NCI-H2196 (cell line): ENCODE measurements around the gene PAQR9.
"Not testable (repeated sequence)": the region's sequence is repeated elsewhere in the genome, so short reads cannot be mapped to it uniquely, and the experiment has no call there.

Experiments used
- DNase-seq: peaks from one replicate; lab custom pipeline; 2025; ENCODE audit not compliant: unreplicated experiment; lab: John Stamatoyannopoulos, UW

PAQR9 gene

GRCh38 chr3:142963516-142964448, at the start of gene PAQR9:
PAQR9 (minus strand) TSS chr3:142963674; CDS start chr3:142963336, 338 bp downstream.
- DNase-seq = peak; percentile 34

GRCh38 chr3:143011705-143012104, 48.2 kb upstream of the PAQR9 start:
- no peak for DNase-seq

- DNase-seq = no peak
Observed at GRCh38 chr3:143010024-143010423, 46.5 kb upstream of the PAQR9 start.

- no peak for DNase-seq
Observed at GRCh38 chr3:143004823-143005222, 41.3 kb upstream of the PAQR9 start.

GRCh38 chr3:143002727-143003126, 39.3 kb upstream of the PAQR9 start:
- no peak for DNase-seq

- no peak for DNase-seq
Observed at GRCh38 chr3:143002083-143002712, 38.7 kb upstream of the PAQR9 start.

- DNase-seq = peak; percentile 100
Observed at GRCh38 chr3:143001369-143002082, 38.1 kb upstream of the PAQR9 start, which contains the start of gene U2SURP. U2SURP (plus strand) TSS chr3:143001570; CDS start chr3:143001629, 59 bp downstream.

- DNase-seq = no peak
Observed at GRCh38 chr3:143001034-143001368, 37.5 kb upstream of the PAQR9 start.

- no peak for DNase-seq
Observed at GRCh38 chr3:143000528-143000927, 37.1 kb upstream of the PAQR9 start.

GRCh38 chr3:142999881-143000280, 36.4 kb upstream of the PAQR9 start:
- DNase-seq = no peak

GRCh38 chr3:142998439-142998838, 35.0 kb upstream of the PAQR9 start:
- no peak for DNase-seq

GRCh38 chr3:142997330-142997729, 33.9 kb upstream of the PAQR9 start:
- no peak for DNase-seq

GRCh38 chr3:142993958-142994442, 30.5 kb upstream of the PAQR9 start:
- peak; percentile 78 for DNase-seq

GRCh38 chr3:142992323-142992722, 28.8 kb upstream of the PAQR9 start:
- DNase-seq = no peak

GRCh38 chr3:142990721-142991120, 27.2 kb upstream of the PAQR9 start:
- DNase-seq = no peak

- not testable (repeated sequence) for DNase-seq
Observed at GRCh38 chr3:142988826-142989225, 25.4 kb upstream of the PAQR9 start.

- DNase-seq = not testable (repeated sequence)
Observed at GRCh38 chr3:142988221-142988620, 24.7 kb upstream of the PAQR9 start.

GRCh38 chr3:142987707-142988106, 24.2 kb upstream of the PAQR9 start:
- no peak for DNase-seq

- peak; percentile 67 for DNase-seq
Observed at GRCh38 chr3:142987080-142987700, 23.7 kb upstream of the PAQR9 start.

- no peak for DNase-seq
Observed at GRCh38 chr3:142984255-142984654, 20.8 kb upstream of the PAQR9 start.

- no peak for DNase-seq
Observed at GRCh38 chr3:142983318-142983717, 19.8 kb upstream of the PAQR9 start.
